ENCODE measurements around the gene ZNF564.
A peak's percentile ranks its signal among the peaks of the same experiment; 100 is the strongest.
"Not testable (repeated sequence)": the region's sequence is repeated elsewhere in the genome, so short reads cannot be mapped to it uniquely, and the experiment has no call there.

The ZNF564 gene

DNA sequence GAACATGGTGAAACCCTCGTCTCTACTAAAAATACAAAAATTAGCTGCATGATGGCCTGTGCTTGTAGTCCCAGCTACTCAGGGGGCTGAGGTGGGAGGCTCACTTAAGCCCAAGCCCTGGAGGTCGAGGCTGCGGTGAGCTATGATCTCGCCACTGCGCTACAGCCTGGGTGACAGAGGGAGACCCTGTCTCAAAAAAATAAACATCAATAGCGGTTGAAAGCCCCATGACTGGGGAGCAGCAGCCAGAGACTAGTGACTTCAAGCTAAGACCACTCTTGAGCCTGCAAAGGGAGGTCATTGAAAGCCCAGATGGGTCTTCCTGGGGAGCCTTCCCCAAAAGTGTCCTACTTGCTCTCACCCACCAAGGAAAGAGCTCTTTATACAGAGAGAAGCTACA lies 54.8 kb downstream of the ZNF564 start:
- no peak for DNase-seq

DNA sequence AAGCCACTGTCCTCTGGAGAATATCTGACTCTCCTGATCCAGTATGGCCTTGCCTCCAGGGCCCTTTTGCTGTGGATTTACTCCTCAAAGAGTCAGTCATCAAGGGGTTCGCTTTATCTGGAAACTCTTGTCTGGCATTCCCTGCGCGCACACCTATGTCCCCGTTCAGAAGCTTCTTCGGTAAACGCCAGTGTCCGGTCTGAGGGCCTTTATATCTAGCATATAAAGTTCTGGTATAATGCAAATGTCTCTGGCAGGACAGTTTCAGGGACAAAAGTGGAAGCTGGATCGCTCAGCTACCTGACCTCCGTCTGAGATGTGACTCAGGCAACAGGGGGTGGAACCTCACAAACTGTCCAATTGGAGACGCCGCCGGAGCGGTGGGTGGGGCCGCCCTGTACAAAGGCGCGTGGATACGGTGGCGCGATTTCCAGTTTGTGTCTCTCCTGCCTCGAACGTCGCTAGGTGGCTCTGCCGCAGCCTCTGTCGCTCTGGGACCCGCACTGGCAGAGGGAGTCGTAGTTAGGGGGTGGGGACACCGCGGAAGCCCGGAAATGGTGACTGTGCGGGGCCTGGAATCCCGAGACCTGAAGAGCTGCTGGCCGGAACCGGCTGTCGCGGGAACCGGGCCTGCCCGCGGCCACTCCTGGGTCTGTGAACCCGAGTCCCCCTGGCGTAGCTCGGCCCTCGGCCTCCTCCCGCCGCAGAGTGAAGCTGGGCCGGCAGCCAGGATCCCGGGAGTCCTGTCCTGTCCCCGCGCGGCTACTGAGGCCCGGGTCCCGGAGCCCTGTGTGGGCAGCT lies 56.1 kb downstream of the ZNF564 start:
- peak; percentile 75 to 90 for DNase-seq

DNA sequence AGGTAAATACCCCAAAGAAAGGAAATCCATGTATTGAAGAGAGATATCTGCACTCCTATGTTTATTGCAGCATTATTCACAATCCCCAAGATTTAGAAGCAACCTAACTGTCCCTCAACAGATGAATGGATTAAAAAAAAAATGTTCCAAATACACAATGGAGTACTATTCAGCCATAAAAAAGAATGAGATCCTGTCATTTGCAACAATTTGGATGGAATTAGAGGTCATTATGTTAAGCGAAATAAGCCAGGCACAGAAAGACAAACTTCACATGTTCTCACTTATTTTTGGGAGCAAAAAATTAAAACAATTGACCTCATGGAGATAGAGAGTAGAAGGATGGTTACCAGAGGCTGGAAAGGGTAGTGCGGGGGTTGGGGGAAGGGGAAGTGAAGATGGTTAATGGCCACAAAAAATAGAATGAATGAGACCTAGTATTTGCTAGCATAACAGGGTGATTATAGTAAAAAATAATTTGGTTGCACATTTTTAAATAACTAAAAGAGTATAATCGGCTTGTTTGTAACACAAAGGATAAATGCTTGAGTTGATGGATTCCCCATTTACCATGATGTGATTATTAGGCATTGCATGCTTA lies 56.9 kb downstream of the ZNF564 start:
- DNase-seq, result no peak

DNA sequence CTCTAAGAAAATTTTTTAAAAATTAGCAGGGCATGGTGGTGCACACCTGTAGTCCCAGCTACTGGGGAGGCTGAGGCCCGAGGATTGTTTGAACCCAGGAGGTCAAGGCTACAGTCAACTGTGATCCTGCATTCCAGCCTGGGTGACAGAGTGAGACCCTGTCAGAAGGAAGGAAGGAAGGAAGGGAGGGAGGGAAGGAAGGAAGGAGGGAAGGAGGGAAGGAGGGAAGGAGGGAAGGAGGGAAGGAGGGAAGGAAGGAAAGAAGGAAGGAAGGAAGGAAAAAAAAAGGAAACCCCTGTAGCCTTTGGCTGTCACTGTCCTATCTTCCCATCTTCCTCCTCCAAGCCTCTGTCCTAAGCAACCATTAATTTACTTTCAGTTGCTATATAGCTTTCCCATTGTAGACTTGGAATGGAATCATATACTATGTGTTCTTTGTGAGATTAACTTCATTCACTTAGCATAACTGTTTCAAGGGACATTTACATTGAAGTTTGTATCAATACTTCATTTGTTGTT lies 65.0 kb downstream of the ZNF564 start:
- not testable (repeated sequence) for DNase-seq

DNA sequence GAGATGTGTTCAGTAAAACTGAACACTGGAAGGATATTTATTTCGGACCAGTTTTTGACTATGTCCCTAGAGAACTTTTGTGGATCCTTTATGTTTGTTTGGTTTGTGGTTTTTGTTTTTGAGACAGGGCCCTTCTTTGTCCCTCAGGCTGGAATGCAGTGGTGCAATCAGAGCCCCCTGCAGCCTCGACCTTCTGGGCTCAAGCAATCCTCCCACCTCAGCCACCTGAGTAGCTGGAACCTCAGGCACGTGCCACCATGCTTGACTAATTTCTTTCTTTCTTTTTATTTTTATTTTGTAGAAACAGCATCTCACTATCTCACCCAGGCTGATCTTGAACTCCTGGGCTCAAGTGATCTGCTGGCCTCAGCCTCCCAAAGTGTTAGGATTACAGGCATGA lies 65.7 kb downstream of the ZNF564 start:
- no peak for DNase-seq

DNA sequence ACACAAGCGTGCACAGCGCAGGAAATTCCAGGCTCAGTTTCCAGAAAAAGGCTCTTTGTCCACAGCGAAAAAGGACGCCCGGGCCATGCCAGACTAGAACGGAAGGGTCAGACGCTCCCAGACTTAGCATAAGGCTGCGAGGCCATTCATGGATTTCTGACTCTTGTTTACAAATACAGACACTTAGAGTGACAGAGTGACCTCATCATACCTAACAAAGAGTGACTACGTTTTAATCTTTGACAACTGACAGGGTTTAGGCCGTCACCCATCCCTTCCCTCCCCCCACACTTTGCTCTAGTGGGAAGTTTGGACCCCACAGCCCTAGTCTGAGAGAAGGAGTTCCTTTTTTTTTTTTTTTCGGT lies 66.2 kb downstream of the ZNF564 start:
- DNase-seq, result no peak

DNA sequence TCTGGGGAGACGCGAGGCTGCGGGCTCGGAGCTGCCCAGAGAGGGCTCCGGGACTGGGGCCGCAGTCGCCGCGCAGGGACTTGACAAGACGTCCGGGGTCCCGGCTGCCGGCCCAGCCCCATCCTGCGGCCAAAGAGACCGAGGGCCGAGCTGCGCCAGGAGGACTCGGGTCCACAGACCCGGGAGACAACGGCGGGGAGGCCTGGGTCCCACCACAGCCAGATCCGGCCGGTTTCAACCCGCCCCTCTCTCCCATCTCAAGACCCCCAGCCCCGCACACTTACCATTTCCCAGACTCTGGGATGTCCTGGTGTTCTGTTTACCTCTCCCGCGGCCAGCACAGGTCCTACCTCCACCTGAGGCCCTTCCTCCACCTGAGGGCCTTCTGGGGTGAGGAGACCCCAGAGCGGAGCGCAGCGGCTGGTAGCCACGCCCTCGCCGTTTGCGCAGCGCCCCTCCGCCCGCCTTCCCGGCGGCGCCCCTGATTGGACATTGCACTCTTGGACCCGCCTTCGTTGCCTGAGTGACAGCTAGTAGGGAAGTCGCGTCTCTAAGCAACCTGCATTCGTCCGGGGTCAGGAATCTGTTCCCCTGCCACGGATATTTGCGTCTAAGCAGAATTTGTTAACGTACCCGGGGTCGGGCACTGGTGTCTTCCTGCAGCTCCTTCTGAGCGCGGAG lies 66.8 kb downstream of the ZNF564 start, which contains the start of gene ZNF709:
Gene ZNF709 (minus strand): TSS at position 446 of the 681 bp plus-strand sequence. CDS start 159 bp downstream, at position 287.
- DNase-seq, result peak; percentile 64 to 90

DNA sequence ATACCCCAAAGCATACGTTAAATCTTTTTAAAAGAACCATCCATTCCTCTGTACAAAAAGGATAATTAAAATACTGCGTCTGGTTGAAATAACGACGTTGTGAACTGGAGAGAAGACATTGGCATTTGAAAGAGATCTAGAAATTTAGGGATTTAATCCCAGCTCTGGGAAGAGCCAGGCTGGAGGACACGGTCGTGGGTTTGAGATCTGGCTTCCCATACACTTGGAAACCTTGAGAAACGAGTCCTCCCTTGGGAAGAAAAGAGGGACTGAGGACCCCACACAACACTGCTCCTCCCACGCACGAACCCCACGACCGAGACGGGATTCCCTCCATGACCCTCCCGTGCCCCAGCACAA lies 67.3 kb downstream of the ZNF564 start:
- DNase-seq, result no peak

DNA sequence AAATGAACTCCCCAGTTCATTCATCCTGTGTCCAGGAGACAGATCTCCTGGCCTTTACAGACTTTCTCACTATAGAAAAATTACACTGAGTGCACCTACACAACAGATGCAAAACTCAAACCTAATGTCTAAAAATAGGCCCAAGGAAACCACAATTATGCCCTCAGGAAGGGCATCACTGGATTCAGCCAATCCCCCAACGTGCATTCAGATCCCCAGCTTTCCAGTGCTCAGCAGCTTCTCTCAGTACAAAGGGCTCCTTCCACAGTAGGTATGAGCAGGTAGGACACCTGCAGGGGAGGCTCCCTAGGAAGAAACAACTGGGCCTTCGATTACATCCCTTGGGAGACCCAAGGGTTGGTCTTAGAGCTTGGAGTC lies 68.8 kb downstream of the ZNF564 start:
- no peak for DNase-seq

DNA sequence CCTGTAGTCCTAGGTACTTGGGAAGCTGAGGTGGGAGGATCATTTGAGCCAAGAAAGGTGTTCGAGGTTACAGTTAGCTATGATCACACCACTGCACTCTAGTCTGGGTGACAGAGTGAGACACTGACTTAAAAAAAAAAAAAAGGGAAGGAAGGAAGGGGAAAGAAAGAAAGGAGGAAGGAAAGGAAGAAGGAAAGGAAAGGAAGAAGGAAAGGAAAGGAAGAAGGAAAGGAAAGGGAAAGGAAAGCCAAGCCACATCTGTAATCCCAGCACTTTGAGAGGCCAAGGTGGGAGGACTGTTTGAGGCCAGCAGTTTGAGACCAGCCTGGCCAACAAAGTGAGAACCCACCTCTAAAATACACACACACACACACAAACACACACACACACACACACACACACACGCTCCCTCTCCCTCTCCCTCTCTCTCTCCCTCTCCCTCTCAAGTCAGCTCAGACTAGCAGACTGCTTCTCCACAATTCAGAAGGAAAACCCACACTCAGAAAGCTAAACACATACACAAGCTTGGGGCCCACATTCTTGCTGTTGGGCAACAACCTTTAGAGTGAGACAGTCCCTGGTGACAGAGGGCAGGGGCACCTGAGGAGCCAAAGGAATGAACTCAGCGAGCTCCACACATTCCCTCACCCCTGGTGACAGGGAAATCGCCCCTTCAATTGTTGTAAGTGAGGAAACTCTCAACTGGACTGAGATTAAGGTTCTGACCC lies 69.3 kb downstream of the ZNF564 start:
- no peak for DNase-seq

DNA sequence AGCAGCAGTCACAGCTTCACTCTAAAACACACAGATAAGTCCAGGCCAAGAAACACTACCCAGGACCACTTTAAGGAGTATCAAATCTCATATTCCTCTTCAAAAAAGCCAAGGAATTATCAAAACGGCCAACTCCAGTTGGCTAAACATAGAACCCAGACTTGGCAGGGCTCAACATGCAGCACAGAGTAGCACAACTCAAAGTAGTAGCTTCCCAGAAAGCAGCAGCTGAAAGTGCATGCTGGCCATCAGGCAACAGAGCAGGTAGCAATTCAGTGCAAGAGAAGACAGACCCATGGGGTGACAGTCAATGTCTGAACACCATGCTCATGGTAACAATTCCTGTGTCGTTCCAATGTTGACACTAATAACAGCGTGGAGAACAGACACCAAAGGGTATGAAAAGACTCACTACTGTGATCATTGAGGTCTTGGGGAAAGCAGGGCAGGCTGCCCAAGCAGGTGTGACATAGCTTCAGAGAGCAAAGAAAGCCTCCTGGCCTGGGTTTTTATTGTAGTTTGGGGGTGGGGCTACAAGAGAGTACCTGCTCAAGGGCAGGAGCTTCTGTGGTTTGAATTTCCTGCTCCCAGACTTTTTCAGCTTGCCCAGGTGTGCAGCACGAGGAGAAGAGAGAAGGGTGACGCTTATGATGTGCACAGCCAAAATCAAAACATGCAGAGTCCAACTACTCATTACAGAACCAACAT lies 72.9 kb downstream of the ZNF564 start:
- no peak for DNase-seq
